Measurements from ENCODE around the gene ARHGAP27. TPM values are rescaled to one million over a fixed set of nuclear protein-coding genes. Genes with fewer than 3 reads are reported as not detected.

The ARHGAP27 gene
- total and polyA plus RNA-seq, 2 of the 13 experiments (the other 11 are each of a cell fraction or from before 2014, with no cell fraction given) = 15.5 to 18.9 TPM

DNA sequence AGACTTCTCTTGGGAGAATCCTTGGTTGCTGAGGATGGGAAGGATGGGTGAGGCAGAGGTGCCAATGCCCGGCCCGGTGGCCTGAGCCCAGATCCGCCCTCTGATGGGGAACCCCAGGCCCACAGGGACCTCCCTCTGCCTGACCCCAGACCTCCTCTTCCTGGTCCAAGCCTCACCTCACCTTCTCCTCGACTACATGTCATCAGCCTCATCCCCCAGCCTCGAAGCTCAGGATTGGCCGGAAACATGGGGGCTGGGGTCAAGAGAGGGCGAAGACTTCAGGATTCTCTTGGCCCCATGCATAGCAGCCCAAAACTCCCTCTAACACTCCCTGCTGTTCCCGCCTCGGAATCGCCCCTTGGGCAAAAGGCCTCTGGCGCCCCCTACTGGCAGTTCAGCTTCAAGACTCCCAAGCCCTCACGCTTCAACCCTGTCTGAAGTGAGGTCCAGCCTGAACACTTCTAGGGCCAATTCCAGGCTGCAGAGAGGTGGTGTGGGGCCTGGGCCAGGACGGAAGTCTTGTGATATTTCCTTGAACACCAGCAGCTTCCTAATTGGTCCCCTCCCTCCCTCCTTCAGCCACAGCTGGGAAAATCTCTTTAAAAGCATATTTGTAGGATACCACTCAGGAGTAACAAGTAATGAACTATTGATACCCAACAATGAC, 47.2 kb downstream of the ARHGAP27 start (continued):
- TF ChIP-seq ARNTL (CRISPR knock-in tag; IDR thresholded peaks at IDR 0.05) (0 out of 2 replicates have a peak, but pooled peaks have one; percentile 30), NFATC3 (CRISPR knock-in tag; IDR thresholded peaks at IDR 0.05) (0 out of 2 replicates have a peak, but pooled peaks have one; percentile 52), ZMAT3 (CRISPR knock-in tag; conservative IDR thresholded peaks at IDR 0.05) (no peak), ETV6 (CRISPR knock-in tag; conservative IDR thresholded peaks at IDR 0.05) (no peak), REL (CRISPR knock-in tag; conservative IDR thresholded peaks at IDR 0.05) (no peak), ZNF563 (CRISPR knock-in tag; IDR thresholded peaks at IDR 0.05) (0 out of 2 replicates have a peak, but pooled peaks have one; percentile 50), ZNF343 (CRISPR knock-in tag; IDR thresholded peaks at IDR 0.05) (peak; percentile 30; the same call in 1 of the 2 replicates), NR2F6 (IDR thresholded peaks at IDR 0.05) (no peak), NR2F6 (CRISPR knock-in tag; IDR thresholded peaks at IDR 0.05) (peak; percentile 29; the same call in 1 of the 2 replicates), ZNF605 (CRISPR knock-in tag; IDR thresholded peaks at IDR 0.05) (peak; percentile 63; the same call in 1 of the 2 replicates), TBX2 (CRISPR knock-in tag; IDR thresholded peaks at IDR 0.05; ENCODE audit: borderline replicate concordance) (no peak), ZNF263 (CRISPR knock-in tag; IDR thresholded peaks at IDR 0.05) (no peak), KDM2A (CRISPR knock-in tag; IDR thresholded peaks at IDR 0.05; ENCODE audit: borderline replicate concordance, low read depth) (peak; percentile 79), SETDB1 (CRISPR knock-in tag; IDR thresholded peaks at IDR 0.05; ENCODE audit: borderline replicate concordance) (no peak)
- TF ChIP-seq, protein P1, sequence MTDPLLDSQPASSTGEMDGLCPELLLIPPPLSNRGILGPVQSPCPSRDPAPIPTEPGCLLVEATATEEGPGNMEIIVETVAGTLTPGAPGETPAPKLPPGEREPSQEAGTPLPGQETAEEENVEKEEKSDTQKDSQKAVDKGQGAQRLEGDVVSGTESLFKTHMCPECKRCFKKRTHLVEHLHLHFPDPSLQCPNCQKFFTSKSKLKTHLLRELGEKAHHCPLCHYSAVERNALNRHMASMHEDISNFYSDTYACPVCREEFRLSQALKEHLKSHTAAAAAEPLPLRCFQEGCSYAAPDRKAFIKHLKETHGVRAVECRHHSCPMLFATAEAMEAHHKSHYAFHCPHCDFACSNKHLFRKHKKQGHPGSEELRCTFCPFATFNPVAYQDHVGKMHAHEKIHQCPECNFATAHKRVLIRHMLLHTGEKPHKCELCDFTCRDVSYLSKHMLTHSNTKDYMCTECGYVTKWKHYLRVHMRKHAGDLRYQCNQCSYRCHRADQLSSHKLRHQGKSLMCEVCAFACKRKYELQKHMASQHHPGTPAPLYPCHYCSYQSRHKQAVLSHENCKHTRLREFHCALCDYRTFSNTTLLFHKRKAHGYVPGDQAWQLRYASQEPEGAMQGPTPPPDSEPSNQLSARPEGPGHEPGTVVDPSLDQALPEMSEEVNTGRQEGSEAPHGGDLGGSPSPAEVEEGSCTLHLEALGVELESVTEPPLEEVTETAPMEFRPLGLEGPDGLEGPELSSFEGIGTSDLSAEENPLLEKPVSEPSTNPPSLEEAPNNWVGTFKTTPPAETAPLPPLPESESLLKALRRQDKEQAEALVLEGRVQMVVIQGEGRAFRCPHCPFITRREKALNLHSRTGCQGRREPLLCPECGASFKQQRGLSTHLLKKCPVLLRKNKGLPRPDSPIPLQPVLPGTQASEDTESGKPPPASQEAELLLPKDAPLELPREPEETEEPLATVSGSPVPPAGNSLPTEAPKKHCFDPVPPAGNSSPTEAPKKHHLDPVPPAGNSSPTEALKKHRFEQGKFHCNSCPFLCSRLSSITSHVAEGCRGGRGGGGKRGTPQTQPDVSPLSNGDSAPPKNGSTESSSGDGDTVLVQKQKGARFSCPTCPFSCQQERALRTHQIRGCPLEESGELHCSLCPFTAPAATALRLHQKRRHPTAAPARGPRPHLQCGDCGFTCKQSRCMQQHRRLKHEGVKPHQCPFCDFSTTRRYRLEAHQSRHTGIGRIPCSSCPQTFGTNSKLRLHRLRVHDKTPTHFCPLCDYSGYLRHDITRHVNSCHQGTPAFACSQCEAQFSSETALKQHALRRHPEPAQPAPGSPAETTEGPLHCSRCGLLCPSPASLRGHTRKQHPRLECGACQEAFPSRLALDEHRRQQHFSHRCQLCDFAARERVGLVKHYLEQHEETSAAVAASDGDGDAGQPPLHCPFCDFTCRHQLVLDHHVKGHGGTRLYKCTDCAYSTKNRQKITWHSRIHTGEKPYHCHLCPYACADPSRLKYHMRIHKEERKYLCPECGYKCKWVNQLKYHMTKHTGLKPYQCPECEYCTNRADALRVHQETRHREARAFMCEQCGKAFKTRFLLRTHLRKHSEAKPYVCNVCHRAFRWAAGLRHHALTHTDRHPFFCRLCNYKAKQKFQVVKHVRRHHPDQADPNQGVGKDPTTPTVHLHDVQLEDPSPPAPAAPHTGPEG (CRISPR knock-in tag; IDR thresholded peaks at IDR 0.05) = no peak
- TF ChIP-seq, protein P2, sequence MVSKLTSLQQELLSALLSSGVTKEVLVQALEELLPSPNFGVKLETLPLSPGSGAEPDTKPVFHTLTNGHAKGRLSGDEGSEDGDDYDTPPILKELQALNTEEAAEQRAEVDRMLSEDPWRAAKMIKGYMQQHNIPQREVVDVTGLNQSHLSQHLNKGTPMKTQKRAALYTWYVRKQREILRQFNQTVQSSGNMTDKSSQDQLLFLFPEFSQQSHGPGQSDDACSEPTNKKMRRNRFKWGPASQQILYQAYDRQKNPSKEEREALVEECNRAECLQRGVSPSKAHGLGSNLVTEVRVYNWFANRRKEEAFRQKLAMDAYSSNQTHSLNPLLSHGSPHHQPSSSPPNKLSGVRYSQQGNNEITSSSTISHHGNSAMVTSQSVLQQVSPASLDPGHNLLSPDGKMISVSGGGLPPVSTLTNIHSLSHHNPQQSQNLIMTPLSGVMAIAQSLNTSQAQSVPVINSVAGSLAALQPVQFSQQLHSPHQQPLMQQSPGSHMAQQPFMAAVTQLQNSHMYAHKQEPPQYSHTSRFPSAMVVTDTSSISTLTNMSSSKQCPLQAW (CRISPR knock-in tag; IDR thresholded peaks at IDR 0.05) = 0 out of 2 replicates have a peak, but pooled peaks have one; percentile 34
- TF ChIP-seq, protein P3, sequence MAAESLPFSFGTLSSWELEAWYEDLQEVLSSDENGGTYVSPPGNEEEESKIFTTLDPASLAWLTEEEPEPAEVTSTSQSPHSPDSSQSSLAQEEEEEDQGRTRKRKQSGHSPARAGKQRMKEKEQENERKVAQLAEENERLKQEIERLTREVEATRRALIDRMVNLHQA (CRISPR knock-in tag; IDR thresholded peaks at IDR 0.05) = peak; percentile 22; the same call in 1 of the 2 replicates
- TF ChIP-seq, protein P4, sequence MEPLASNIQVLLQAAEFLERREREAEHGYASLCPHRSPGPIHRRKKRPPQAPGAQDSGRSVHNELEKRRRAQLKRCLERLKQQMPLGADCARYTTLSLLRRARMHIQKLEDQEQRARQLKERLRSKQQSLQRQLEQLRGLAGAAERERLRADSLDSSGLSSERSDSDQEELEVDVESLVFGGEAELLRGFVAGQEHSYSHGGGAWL (CRISPR knock-in tag; IDR thresholded peaks at IDR 0.05) = peak; percentile 47; the same call in 1 of the 2 replicates
- TF ChIP-seq, protein P5, sequence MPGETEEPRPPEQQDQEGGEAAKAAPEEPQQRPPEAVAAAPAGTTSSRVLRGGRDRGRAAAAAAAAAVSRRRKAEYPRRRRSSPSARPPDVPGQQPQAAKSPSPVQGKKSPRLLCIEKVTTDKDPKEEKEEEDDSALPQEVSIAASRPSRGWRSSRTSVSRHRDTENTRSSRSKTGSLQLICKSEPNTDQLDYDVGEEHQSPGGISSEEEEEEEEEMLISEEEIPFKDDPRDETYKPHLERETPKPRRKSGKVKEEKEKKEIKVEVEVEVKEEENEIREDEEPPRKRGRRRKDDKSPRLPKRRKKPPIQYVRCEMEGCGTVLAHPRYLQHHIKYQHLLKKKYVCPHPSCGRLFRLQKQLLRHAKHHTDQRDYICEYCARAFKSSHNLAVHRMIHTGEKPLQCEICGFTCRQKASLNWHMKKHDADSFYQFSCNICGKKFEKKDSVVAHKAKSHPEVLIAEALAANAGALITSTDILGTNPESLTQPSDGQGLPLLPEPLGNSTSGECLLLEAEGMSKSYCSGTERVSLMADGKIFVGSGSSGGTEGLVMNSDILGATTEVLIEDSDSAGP (CRISPR knock-in tag; IDR thresholded peaks at IDR 0.05; ENCODE audit: borderline replicate concordance) = peak; percentile 63; the same call in 1 of the 2 replicates
- TF ChIP-seq, protein P6, sequence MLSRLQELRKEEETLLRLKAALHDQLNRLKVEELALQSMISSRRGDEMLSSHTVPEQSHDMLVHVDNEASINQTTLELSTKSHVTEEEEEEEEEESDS (CRISPR knock-in tag; IDR thresholded peaks at IDR 0.05; ENCODE audit: borderline replicate concordance) = 0 out of 2 replicates have a peak, but pooled peaks have one; percentile 33

Data from HepG2 (cell line).